HG02970 (cell line): ENCODE measurements around the gene SLFN12L.
"Not testable (repeated sequence)": the region's sequence is repeated elsewhere in the genome, so short reads cannot be mapped to it uniquely, and the experiment has no call there.

ENCODE experiments used
- ATAC-seq: cut with Tn5 transposase; IDR thresholded peaks from one replicate; pipeline ENCODE4 v1.9.1; 2021; ENCODE audit warnings: mild to moderate bottlenecking, moderate library complexity, moderate number of reproducible peaks; ENCODE audit not compliant: unreplicated experiment, low FRiP score

The SLFN12L gene

GRCh38 chr17:35537601-35538141 is at the start of gene SLFN12L:
SLFN12L (minus strand) TSS chr17:35537678; CDS start chr17:35522364, 15,314 bp downstream.
- ATAC-seq = no peak

GRCh38 chr17:35586569-35587073 is 49.1 kb upstream of the SLFN12L start:
- no peak for ATAC-seq

- ATAC-seq = no peak
These were observed 46.6 kb upstream of the SLFN12L start for GRCh38 chr17:35584061-35584460.

- no peak for ATAC-seq
These were observed 41.5 kb upstream of the SLFN12L start for GRCh38 chr17:35578929-35579432.

GRCh38 chr17:35578197-35578928 is 40.9 kb upstream of the SLFN12L start, which contains the start of gene PEX12:
PEX12 (minus strand) TSS chr17:35578571; CDS start chr17:35578021, 550 bp downstream.
- ATAC-seq = peak; percentile 73

- ATAC-seq = no peak
These were observed 40.3 kb upstream of the SLFN12L start for GRCh38 chr17:35577830-35578196.

GRCh38 chr17:35575759-35576158 is 38.3 kb upstream of the SLFN12L start:
- no peak for ATAC-seq

GRCh38 chr17:35569405-35569804 is 31.9 kb upstream of the SLFN12L start:
- ATAC-seq = no peak

GRCh38 chr17:35568561-35568960 is 31.1 kb upstream of the SLFN12L start:
- no peak for ATAC-seq

- no peak for ATAC-seq
These were observed 29.5 kb upstream of the SLFN12L start for GRCh38 chr17:35566968-35567367.

- ATAC-seq = not testable (repeated sequence)
These were observed 25.7 kb upstream of the SLFN12L start for GRCh38 chr17:35563181-35563580.

- no peak for ATAC-seq
These were observed 23.2 kb upstream of the SLFN12L start, which contains the start of gene SLFN14 for GRCh38 chr17:35560703-35561102. SLFN14 (minus strand) TSS chr17:35560819; CDS start chr17:35558062, 2,757 bp downstream.

- no peak for ATAC-seq
These were observed 22.2 kb upstream of the SLFN12L start for GRCh38 chr17:35559495-35560210.

- ATAC-seq = no peak
These were observed 19.9 kb upstream of the SLFN12L start for GRCh38 chr17:35557353-35557752.

GRCh38 chr17:35555691-35556090 is 18.2 kb upstream of the SLFN12L start:
- no peak for ATAC-seq

GRCh38 chr17:35554668-35555067 is 17.2 kb upstream of the SLFN12L start:
- no peak for ATAC-seq

GRCh38 chr17:35553310-35553709 is 15.8 kb upstream of the SLFN12L start:
- no peak for ATAC-seq

- ATAC-seq = no peak
These were observed 11.5 kb upstream of the SLFN12L start for GRCh38 chr17:35548978-35549377.

GRCh38 chr17:35548208-35548810 is 10.8 kb upstream of the SLFN12L start:
- ATAC-seq = no peak

- ATAC-seq = no peak
These were observed 9.0 kb upstream of the SLFN12L start for GRCh38 chr17:35546487-35546886.

- ATAC-seq = no peak
These were observed 7.7 kb upstream of the SLFN12L start for GRCh38 chr17:35545150-35545549.
